Hepatocyte (in vitro differentiated cells): Measurements from ENCODE around the gene NXNL1. TPM values are rescaled to one million over a fixed set of nuclear protein-coding genes. Genes with fewer than 3 reads are reported as not detected.

ENCODE experiments used
- DNase-seq: peaks from one replicate; pipeline ENCODE4 v3.0.0-alpha.2; 2016; ENCODE audit warnings: low spot score
- H2AFZ ChIP-seq: fragments of 200-600 bp; sonication (generic); 2 replicates; pipeline ENCODE4 v1.6.0; 2016; ENCODE audit warnings: antibody characterized with exemption, mild to moderate bottlenecking
- H3K27ac ChIP-seq: fragments of 200-600 bp; sonication (generic); 2 replicates; pipeline ENCODE4 v1.5.1; 2016; ENCODE audit warnings: mild to moderate bottlenecking
- H3K27me3 ChIP-seq: fragments of 200-600 bp; sonication (generic); 2 replicates; pipeline ENCODE4 v1.6.1; 2016
- H3K36me3 ChIP-seq: fragments of 200-600 bp; sonication (generic); replicated peaks from 2 replicates; pipeline ENCODE4 v1.5.1; 2016; ENCODE audit warnings: low read depth; ENCODE audit not compliant: insufficient read depth
- H3K4me1 ChIP-seq: fragments of 200-600 bp; sonication (generic); 2 replicates; pipeline ENCODE4 v1.5.1; 2016; ENCODE audit warnings: mild to moderate bottlenecking, moderate library complexity; ENCODE audit not compliant: insufficient read depth
- H3K4me2 ChIP-seq: fragments of 200-600 bp; sonication (generic); 2 replicates; pipeline ENCODE4 v1.6.0; 2016
- H3K4me3 ChIP-seq: fragments of 200-600 bp; sonication (generic); 2 replicates; pipeline ENCODE4 v1.5.1; 2016; ENCODE audit warnings: mild to moderate bottlenecking
- H3K79me2 ChIP-seq: fragments of 200-600 bp; sonication (generic); 2 replicates; pipeline ENCODE4 v1.6.0; 2017; ENCODE audit warnings: mild to moderate bottlenecking
- H3K9me2 ChIP-seq: fragments of 200-600 bp; sonication (generic); replicated peaks from 2 replicates; pipeline ENCODE4 v1.6.0; 2017; ENCODE audit warnings: mild to moderate bottlenecking; ENCODE audit not compliant: insufficient read depth
- H3K9me3 ChIP-seq: fragments of 200-600 bp; sonication (generic); 2 replicates; pipeline ENCODE4 v1.5.1; 2016; ENCODE audit warnings: low read depth, mild to moderate bottlenecking
- H4K20me1 ChIP-seq: fragments of 200-600 bp; sonication (generic); 2 replicates; pipeline ENCODE4 v1.6.0; 2016; ENCODE audit warnings: mild to moderate bottlenecking; ENCODE audit not compliant: insufficient read depth, poor library complexity, severe bottlenecking
- EZH2 ChIP-seq: fragments of 200-600 bp; sonication (generic); IDR thresholded peaks from 2 replicates; pipeline ENCODE4 v1.6.1; 2016; ENCODE audit warnings: antibody characterized with exemption, mild to moderate bottlenecking, borderline replicate concordance
- EZH2phosphoT487 ChIP-seq: fragments of 200-600 bp; sonication (generic); IDR thresholded peaks from one replicate; pipeline ENCODE4 v1.6.1; 2018; ENCODE audit warnings: antibody characterized with exemption, mild to moderate bottlenecking, low read depth, moderate library complexity; ENCODE audit not compliant: unreplicated experiment, severe bottlenecking
- WGBS: methylation state at CpG from one replicate; pipeline ENCODE4 v1.1.6; 2016; ENCODE audit warnings: low lambda C conversion rate; ENCODE audit errors: missing lambda C conversion rate; 5-methylcytosine and 5-hydroxymethylcytosine counted together
- polyA plus RNA-seq: library from polyadenylated mRNA; unstranded; fragments of >200 nt; fragmentation: Nextera tagmentation; extraction: Ambion mirVana; gene quantifications from 2 replicates; pipeline ENCODE4 v1.2.1, GENCODE V29; 2016
- total RNA-seq: library from RNA; depleted of rRNA; stranded (reverse); fragments of >200 nt; gene quantifications from 2 replicates; pipeline ENCODE4 v1.2.3, GENCODE V29; 2014
- TF ChIP-seq, protein P1 (sequence below): fragments of 200-600 bp; sonication (generic); IDR thresholded peaks from 2 replicates; pipeline ENCODE4 v1.5.1; 2016; ENCODE audit warnings: antibody characterized with exemption, mild to moderate bottlenecking; ENCODE audit not compliant: poor library complexity

NXNL1 gene
- total and polyA plus RNA-seq, 2 experiments from 2014 or later = not detected

DNA sequence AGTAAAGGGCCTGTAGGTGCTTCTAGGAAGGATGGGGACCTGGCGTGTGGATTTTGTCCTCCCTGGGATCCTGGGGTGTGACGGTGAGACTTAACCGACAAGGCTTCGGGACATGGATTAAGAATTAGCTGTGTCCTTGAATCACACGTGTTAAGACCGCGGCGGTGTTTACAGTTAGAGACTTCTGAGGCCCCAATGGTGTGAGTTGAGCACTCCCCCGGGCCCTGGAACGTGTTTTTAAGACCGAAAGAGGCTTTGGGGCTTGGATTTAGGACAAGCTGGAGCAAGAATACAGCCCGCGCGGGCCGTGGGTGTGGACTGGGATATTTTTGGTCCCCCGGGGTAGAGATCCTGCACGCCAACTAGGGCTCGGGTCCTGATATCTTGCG lies 8.4 kb upstream of the NXNL1 start:
- peaks cover 15% of the 10 kb centered on the region for H3K4me1 ChIP-seq
- WGBS = 5% methylated on average over 19 of the region's 19 CpGs
- H3K9me2 ChIP-seq = no peaks in the 10 kb centered on the region
- DNase-seq = no peak
- no peaks in the 10 kb centered on the region for H3K9me3 ChIP-seq
- peak overlapping the region; percentile 94 for H3K4me2 ChIP-seq
- H2AFZ ChIP-seq = peak overlapping the region; percentile 81
- H3K79me2 ChIP-seq = peaks cover 12% of the 10 kb centered on the region
- H3K36me3 ChIP-seq = no peaks in the 10 kb centered on the region
- H4K20me1 ChIP-seq = no peaks in the 10 kb centered on the region
- peak overlapping the region; percentile 84 for H3K27ac ChIP-seq
- H3K27me3 ChIP-seq = no peaks in the 10 kb centered on the region
- TF ChIP-seq, protein P1, sequence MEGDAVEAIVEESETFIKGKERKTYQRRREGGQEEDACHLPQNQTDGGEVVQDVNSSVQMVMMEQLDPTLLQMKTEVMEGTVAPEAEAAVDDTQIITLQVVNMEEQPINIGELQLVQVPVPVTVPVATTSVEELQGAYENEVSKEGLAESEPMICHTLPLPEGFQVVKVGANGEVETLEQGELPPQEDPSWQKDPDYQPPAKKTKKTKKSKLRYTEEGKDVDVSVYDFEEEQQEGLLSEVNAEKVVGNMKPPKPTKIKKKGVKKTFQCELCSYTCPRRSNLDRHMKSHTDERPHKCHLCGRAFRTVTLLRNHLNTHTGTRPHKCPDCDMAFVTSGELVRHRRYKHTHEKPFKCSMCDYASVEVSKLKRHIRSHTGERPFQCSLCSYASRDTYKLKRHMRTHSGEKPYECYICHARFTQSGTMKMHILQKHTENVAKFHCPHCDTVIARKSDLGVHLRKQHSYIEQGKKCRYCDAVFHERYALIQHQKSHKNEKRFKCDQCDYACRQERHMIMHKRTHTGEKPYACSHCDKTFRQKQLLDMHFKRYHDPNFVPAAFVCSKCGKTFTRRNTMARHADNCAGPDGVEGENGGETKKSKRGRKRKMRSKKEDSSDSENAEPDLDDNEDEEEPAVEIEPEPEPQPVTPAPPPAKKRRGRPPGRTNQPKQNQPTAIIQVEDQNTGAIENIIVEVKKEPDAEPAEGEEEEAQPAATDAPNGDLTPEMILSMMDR = no peak
- no peak for TF ChIP-seq EZH2
- TF ChIP-seq EZH2phosphoT487 = no peak
- peak overlapping the region; percentile 40 for H3K4me3 ChIP-seq

DNA sequence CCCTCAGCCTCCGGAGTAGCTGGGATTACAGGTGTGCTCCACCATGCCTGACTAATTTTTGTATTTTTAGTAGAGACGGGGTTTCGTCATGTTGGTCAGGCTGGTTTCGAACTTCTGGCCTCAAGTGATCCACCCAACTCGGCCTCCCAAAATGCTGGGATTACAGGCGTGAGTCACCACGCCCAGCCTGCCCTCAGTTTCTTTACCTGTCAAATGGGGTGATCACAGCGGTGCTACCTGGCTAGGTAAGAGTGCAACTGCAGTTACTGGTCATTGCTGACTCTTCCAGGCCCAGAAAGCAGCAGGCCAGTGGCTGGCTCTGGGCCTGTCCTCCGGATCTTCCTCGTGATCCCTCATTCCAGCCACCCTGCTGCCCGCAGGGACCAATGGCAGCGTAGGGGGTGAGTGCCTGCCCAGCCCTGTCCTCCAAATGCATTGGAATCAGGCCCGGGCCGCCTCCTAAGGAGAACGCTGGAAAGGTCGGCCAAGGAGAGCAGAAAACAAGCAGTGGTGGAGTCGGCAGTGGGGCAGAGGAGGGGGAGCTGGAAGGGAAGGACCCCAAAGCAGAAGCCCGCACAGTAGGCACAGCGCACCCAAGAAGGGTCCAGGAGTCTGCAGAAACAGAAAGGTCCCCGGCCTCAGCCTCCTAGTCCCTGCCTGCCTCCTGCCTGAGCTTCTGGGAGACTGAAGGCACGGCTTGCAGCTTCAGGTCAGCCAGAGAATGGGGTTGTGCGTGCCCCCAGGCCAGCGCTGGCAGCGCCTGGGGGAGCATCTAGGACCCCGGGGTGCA lies 7.8 kb upstream of the NXNL1 start:
- H3K27me3 ChIP-seq = no peaks in the 10 kb centered on the region
- H3K9me2 ChIP-seq = no peaks in the 10 kb centered on the region
- H4K20me1 ChIP-seq = no peaks in the 10 kb centered on the region
- peak overlapping the region; percentile 94 for H3K4me2 ChIP-seq
- no peaks in the 10 kb centered on the region for H3K36me3 ChIP-seq
- peaks cover 12% of the 10 kb centered on the region for H3K79me2 ChIP-seq
- no peak overlapping the region for H3K4me3 ChIP-seq
- peak overlapping the region; percentile 81 for H2AFZ ChIP-seq
- TF ChIP-seq EZH2 (no peak), EZH2phosphoT487 (no peak)
- TF ChIP-seq, protein P1 = no peak
- no peaks in the 10 kb centered on the region for H3K9me3 ChIP-seq
- H3K27ac ChIP-seq = peak overlapping the region; percentile 84
- no peak for DNase-seq
- WGBS = 75% methylated on average over 25 of the region's 25 CpGs
- peaks cover 15% of the 10 kb centered on the region for H3K4me1 ChIP-seq

DNA sequence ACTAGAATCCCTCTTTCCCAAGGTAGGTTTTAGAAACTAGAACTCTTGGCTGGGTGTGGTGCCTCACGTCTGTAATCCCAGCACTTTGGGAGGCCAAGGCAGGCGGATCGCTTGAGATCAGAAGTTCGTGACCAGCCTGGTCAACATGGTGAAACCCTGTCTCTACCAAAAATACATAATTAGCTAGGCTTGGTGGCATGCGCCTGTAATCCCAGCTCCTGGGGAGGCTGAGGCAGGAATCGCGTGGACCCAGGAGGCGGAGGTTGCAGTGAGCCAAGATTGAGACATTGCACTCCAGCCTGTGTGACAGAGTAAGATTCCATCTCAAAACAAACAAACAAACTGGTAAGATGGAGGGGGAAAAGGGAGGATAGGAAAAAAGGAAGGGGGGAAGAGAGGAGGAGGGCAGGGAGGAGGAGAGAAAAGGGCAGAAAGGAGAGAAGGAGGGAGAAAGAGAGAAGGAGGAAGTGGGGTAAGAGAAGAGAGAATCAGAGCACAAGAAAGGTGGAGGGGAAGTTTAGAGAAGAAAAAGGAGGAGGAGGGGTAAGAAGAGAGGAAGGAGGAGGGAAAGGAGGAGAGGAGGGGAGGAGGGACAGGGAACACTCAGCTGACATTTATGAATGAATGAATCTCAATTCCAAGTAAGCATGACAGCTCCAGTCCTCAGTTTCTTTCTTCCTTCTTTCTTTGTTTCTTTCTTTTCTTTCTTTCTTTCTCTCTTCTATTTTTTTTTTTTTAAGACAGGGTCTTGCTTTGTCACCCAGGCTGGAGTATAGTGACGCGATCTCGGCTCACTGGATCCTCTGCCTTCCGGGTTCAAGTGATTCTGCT lies 7.0 kb upstream of the NXNL1 start:
- H3K36me3 ChIP-seq = no peaks in the 10 kb centered on the region
- H3K27me3 ChIP-seq = no peaks in the 10 kb centered on the region
- H3K79me2 ChIP-seq = peaks cover 8% of the 10 kb centered on the region
- H3K4me2 ChIP-seq = no peak overlapping the region
- WGBS = 82% methylated on average over 12 of the region's 12 CpGs
- no peaks in the 10 kb centered on the region for H3K9me3 ChIP-seq
- TF ChIP-seq, protein P1 = no peak
- TF ChIP-seq EZH2phosphoT487 (no peak), EZH2 (no peak)
- no peak overlapping the region for H2AFZ ChIP-seq
- H3K4me1 ChIP-seq = peaks cover 15% of the 10 kb centered on the region
- no peaks in the 10 kb centered on the region for H4K20me1 ChIP-seq
- H3K9me2 ChIP-seq = no peaks in the 10 kb centered on the region
- H3K27ac ChIP-seq = no peak overlapping the region
- no peak for DNase-seq
- no peak overlapping the region for H3K4me3 ChIP-seq
